H1 (cell line): Measurements from ENCODE around the gene CLN5. TPM values are rescaled to one million over a fixed set of nuclear protein-coding genes. Genes with fewer than 3 reads are reported as not detected.

Source experiments
- CTCF ChIA-PET: fragments of 300-600 bp; sonication (Branson Sonifier 250); formaldehyde crosslinking; loops from one replicate; lab custom pipeline; 2021; ENCODE audit not compliant: partially characterized antibody; lab: Charles Lee
- POLR2A ChIA-PET: fragments of 300-600 bp; sonication (Branson Sonifier 250); formaldehyde crosslinking; loops from one replicate; lab custom pipeline; 2021; ENCODE audit warnings: inconsistent platforms; ENCODE audit not compliant: partially characterized antibody; lab: Charles Lee
- DNase-seq, 2 experiments: peaks; one replicate each; pipeline versions ENCODE4 v3.0.0 to v3.0.0-alpha.2; 2010 to 2022; ENCODE audit warnings: low spot score in 2 of 2, low read depth in 1 of 2, mixed read lengths in 1 of 2
- FAIRE-seq: peaks from 2 replicates; lab custom pipeline; 2011; peaks lifted over from hg19 to GRCh38; lab: Jason Lieb, UNC
- H2AFZ ChIP-seq: 2 replicates; pipeline ENCODE4 v1.8.1; 2012; ENCODE audit warnings: low read length, inconsistent platforms
- H2AK5ac ChIP-seq: 2 replicates; pipeline ENCODE4 v1.6.1; 2013; ENCODE audit warnings: low read depth, low read length
- H2BK120ac ChIP-seq: replicated peaks from 2 replicates; pipeline ENCODE3; 2013; ENCODE audit warnings: low read depth, low read length, inconsistent platforms
- H2BK12ac ChIP-seq: 2 replicates; pipeline ENCODE4 v1.6.1; 2013; ENCODE audit warnings: low read depth, low read length
- H2BK15ac ChIP-seq: 2 replicates; pipeline ENCODE4 v1.6.1; 2013; ENCODE audit warnings: low read length
- H2BK20ac ChIP-seq: 2 replicates; pipeline ENCODE4 v1.6.1; 2013; ENCODE audit warnings: low read length
- H2BK5ac ChIP-seq: 2 replicates; pipeline ENCODE4 v1.6.1; 2013; ENCODE audit warnings: low read depth, low read length
- H3K14ac ChIP-seq: 2 replicates; pipeline ENCODE4 v1.6.1; 2013; ENCODE audit warnings: inconsistent platforms; ENCODE audit not compliant: insufficient read length
- H3K18ac ChIP-seq: 2 replicates; pipeline ENCODE4 v1.6.1; 2013; ENCODE audit warnings: low read length; ENCODE audit errors: extremely low read depth
- H3K23ac ChIP-seq: 2 replicates; pipeline ENCODE4 v1.6.1; 2013; ENCODE audit warnings: inconsistent platforms; ENCODE audit not compliant: insufficient read length
- H3K23me2 ChIP-seq: 2 replicates; pipeline ENCODE4 v1.6.1; 2013; ENCODE audit warnings: low read depth, low read length
- H3K27ac ChIP-seq: 2 replicates; pipeline ENCODE4 v1.6.1; 2011; ENCODE audit warnings: low read depth, low read length, inconsistent platforms
- H3K27me3 ChIP-seq, 4 experiments: replicated peaks in 1 of 4; 1 replicate in 1 of 4; 2 replicates in 3 of 4; pipeline versions ENCODE4 v1.6.1 to v1.8.1; 2011 to 2013; ENCODE audit warnings: low read length in 3 of 4, mild to moderate bottlenecking in 3 of 4, inconsistent platforms in 2 of 4, mixed read lengths in 2 of 4, moderate library complexity in 1 of 4; ENCODE audit not compliant: control insufficient read depth in 3 of 4, insufficient read depth in 3 of 4; ENCODE audit errors: extremely low read depth in 1 of 4
- H3K36me3 ChIP-seq, 4 experiments: 2 replicates each; pipeline versions ENCODE4 v1.6.1 to v1.8.1; 2011 to 2013; ENCODE audit warnings: mild to moderate bottlenecking in 4 of 4, low read length in 3 of 4, moderate library complexity in 2 of 4, control low read depth in 1 of 4, inconsistent platforms in 1 of 4; ENCODE audit not compliant: insufficient read depth in 4 of 4, control insufficient read depth in 2 of 4
- H3K4ac ChIP-seq: replicated peaks from 2 replicates; pipeline ENCODE3; 2013; ENCODE audit warnings: low read length, low read depth, mixed read lengths, inconsistent platforms; ENCODE audit not compliant: insufficient read length
- H3K4me1 ChIP-seq, 4 experiments: replicated peaks in 1 of 4; 1 replicate in 1 of 4; 2 replicates in 3 of 4; pipeline versions ENCODE4 v1.6.1 to v1.8.1; 2011 to 2013; ENCODE audit warnings: low read length in 3 of 4, inconsistent platforms in 2 of 4, mixed read lengths in 1 of 4; ENCODE audit not compliant: insufficient read depth in 4 of 4, control insufficient read depth in 3 of 4
- H3K4me2 ChIP-seq, 2 experiments: 2 replicates each; pipeline versions ENCODE4 v1.6.1 to v1.8.1; 2011 to 2013; ENCODE audit warnings: low read depth in 2 of 2, low read length in 2 of 2, control low read depth in 1 of 2, inconsistent platforms in 1 of 2, mild to moderate bottlenecking in 1 of 2; ENCODE audit not compliant: insufficient read depth in 1 of 2
- H3K4me3 ChIP-seq, 4 experiments: fragments of 200-600, 300-600 bp in 1 of 4; sonication (generic), shearing (Covaris generic), sonication (Bioruptor Twin) in 1 of 4; 2 replicates each; pipeline versions ENCODE4 v1.5.1 to v1.8.1; 2011 to 2016; ENCODE audit warnings: low read length in 4 of 4, low read depth in 3 of 4, control low read depth in 2 of 4, inconsistent platforms in 2 of 4, mild to moderate bottlenecking in 2 of 4, mixed read lengths in 1 of 4, moderate library complexity in 1 of 4; ENCODE audit not compliant: insufficient read depth in 2 of 4; ENCODE audit errors: extremely low read depth in 1 of 4
- H3K56ac ChIP-seq: replicated peaks from 2 replicates; pipeline ENCODE3; 2013; ENCODE audit warnings: low read depth, mild to moderate bottlenecking, mixed read lengths, low read length, inconsistent platforms; ENCODE audit not compliant: insufficient read length
- H3K79me1 ChIP-seq: 2 replicates; pipeline ENCODE4 v1.6.1; 2013; ENCODE audit warnings: low read depth, low read length, control low read depth
- H3K79me2 ChIP-seq, 2 experiments: 2 replicates each; pipeline versions ENCODE4 v1.6.1 to v1.8.1; 2012 to 2013; ENCODE audit warnings: low read length in 2 of 2, mild to moderate bottlenecking in 2 of 2, inconsistent platforms in 1 of 2; ENCODE audit not compliant: insufficient read depth in 2 of 2, control insufficient read depth in 1 of 2
- H3K9ac ChIP-seq, 4 experiments: replicated peaks in 1 of 4; 1 replicate in 1 of 4; 2 replicates in 3 of 4; pipeline versions ENCODE4 v1.6.1 to v1.8.1; 2011 to 2013; ENCODE audit warnings: low read depth in 3 of 4, low read length in 3 of 4, control low read depth in 2 of 4, mild to moderate bottlenecking in 2 of 4, moderate library complexity in 2 of 4, inconsistent platforms in 1 of 4; ENCODE audit errors: extremely low read depth in 1 of 4
- H3K9me3 ChIP-seq, 2 experiments: 2 replicates each; pipeline versions ENCODE4 v1.6.1 to v1.8.1; 2012 to 2013; ENCODE audit warnings: mild to moderate bottlenecking in 2 of 2, moderate library complexity in 2 of 2, control low read depth in 1 of 2, inconsistent platforms in 1 of 2, low read depth in 1 of 2, low read length in 1 of 2, mixed read lengths in 1 of 2; ENCODE audit not compliant: insufficient read depth in 2 of 2
- H4K20me1 ChIP-seq, 2 experiments: replicated peaks in 1 of 2; 2 replicates each; pipeline versions ENCODE3 to v1.8.1; 2011 to 2013; ENCODE audit warnings: inconsistent platforms in 2 of 2, low read length in 2 of 2, mild to moderate bottlenecking in 1 of 2; ENCODE audit not compliant: insufficient read depth in 2 of 2, control insufficient read depth in 1 of 2
- H4K5ac ChIP-seq: 2 replicates; pipeline ENCODE4 v1.6.1; 2013; ENCODE audit warnings: low read length, low read depth, mixed read lengths, inconsistent platforms; ENCODE audit not compliant: insufficient read length
- H4K8ac ChIP-seq: 2 replicates; pipeline ENCODE4 v1.8.0; 2013; ENCODE audit warnings: mild to moderate bottlenecking, moderate library complexity, low read length, inconsistent platforms; ENCODE audit not compliant: insufficient read depth; ENCODE audit errors: extremely low read depth
- H4K91ac ChIP-seq: replicated peaks from 2 replicates; pipeline ENCODE3; 2013; ENCODE audit warnings: low read length, mixed read lengths, inconsistent platforms; ENCODE audit not compliant: insufficient read length
- ATF2 ChIP-seq: IDR thresholded peaks from 2 replicates; pipeline ENCODE4 v1.6.1; 2012; ENCODE audit warnings: low read length, inconsistent platforms
- BACH1 ChIP-seq: IDR thresholded peaks from 2 replicates; pipeline ENCODE4 v1.6.1; 2012; ENCODE audit warnings: low read length, improper control_type of control experiment
- EGR1 ChIP-seq: IDR thresholded peaks from 2 replicates; pipeline ENCODE4 v1.6.1; 2011; ENCODE audit warnings: low read depth, low read length, borderline replicate concordance
- NANOG ChIP-seq: IDR thresholded peaks from 2 replicates; pipeline ENCODE4 v1.6.1; 2011; ENCODE audit warnings: low read length, low read depth, mild to moderate bottlenecking, inconsistent platforms; ENCODE audit not compliant: insufficient read depth, poor library complexity, severe bottlenecking
- PHF8 ChIP-seq: fragments of 200-600 bp; sonication (generic); conservative IDR thresholded peaks from 2 replicates; pipeline ENCODE4 v1.7.1; 2012; ENCODE audit warnings: low read depth, mild to moderate bottlenecking, inconsistent platforms, low read length, moderate library complexity
- POLR2A ChIP-seq, 2 experiments: IDR thresholded peaks; 1 replicate in 1 of 2; 2 replicates in 1 of 2; pipeline ENCODE4 v1.6.1; 2011; ENCODE audit warnings: low read depth in 2 of 2, low read length in 2 of 2, mild to moderate bottlenecking in 2 of 2; ENCODE audit errors: control extremely low read depth in 1 of 2
- SP2 ChIP-seq: IDR thresholded peaks from 2 replicates; pipeline ENCODE4 v1.6.1; 2012; ENCODE audit warnings: mild to moderate bottlenecking, low read length, inconsistent platforms
- SP4 ChIP-seq: IDR thresholded peaks from 2 replicates; pipeline ENCODE4 v1.6.1; 2012; ENCODE audit warnings: low read length, inconsistent platforms
- TBP ChIP-seq: IDR thresholded peaks from 2 replicates; pipeline ENCODE4 v1.6.1; 2011; ENCODE audit warnings: low read depth, low read length, improper control_type of control experiment
- WGBS, 2 experiments: shearing (Covaris generic) in 1 of 2; methylation state at CpG; one replicate each; pipeline versions ENCODE4 v1.1.6 to v1.1.7; 2013 to 2015; ENCODE audit warnings: low lambda C conversion rate in 2 of 2, mixed read lengths in 2 of 2, inconsistent platforms in 1 of 2, low coverage in 1 of 2, missing lambda C conversion rate in 1 of 2; ENCODE audit not compliant: insufficient replicate concordance in 2 of 2, insufficient coverage in 1 of 2, insufficient read length in 1 of 2; ENCODE audit errors: extremely low coverage in 1 of 2, missing lambda C conversion rate in 1 of 2; 5-methylcytosine and 5-hydroxymethylcytosine counted together
- polyA plus RNA-seq, 7 experiments: library from polyadenylated mRNA; depleted of rRNA in 3 of 7; stranded (reverse) in 5 of 7; unstranded in 2 of 7; fragments of >200 nt in 5 of 7; fragments of 200-250 nt in 2 of 7; gene quantifications; 1 replicate in 5 of 7; 2 replicates in 1 of 7; 4 replicates in 1 of 7; pipeline versions ENCODE4 v1.2.1 to v1.2.3, GENCODE V29; 2011 to 2013; ENCODE audit warnings: missing spikeins in 2 of 7, mixed read lengths in 2 of 7
- total RNA-seq: library from RNA; stranded (reverse); fragmentation: NEBNext Ultra II Directional; extraction: Animal tissue kit (Norgen Biotek cat#: 25700); gene quantifications from 2 replicates; pipeline ENCODE4 v1.2.1, GENCODE V29; 2021

The CLN5 gene
- total and polyA plus RNA-seq, 2 of the 8 experiments (the other 6 are each of a cell fraction or from before 2014, with no cell fraction given) = 5.3 to 10.1 TPM

- WGBS, 2 experiments = 95% methylated on average over 2 of the region's 2 CpGs; no CpG with 5 or more reads in 1 of the 2 experiments
- H3K79me1 ChIP-seq = no peaks in the 10 kb centered on the region
- no peak overlapping the region for H2AFZ ChIP-seq
- H2BK120ac ChIP-seq = no peak overlapping the region
- no peak for TF ChIP-seq SP2
- TF ChIP-seq TBP = no peak
- no peak for TF ChIP-seq POLR2A (IDR thresholded peaks at IDR 0.05; ENCODE audit: control extremely low read depth in 1 of 2, low read depth in 2 of 2, low read length in 2 of 2)
- no peak for TF ChIP-seq PHF8
- no peak for TF ChIP-seq ATF2
- TF ChIP-seq SP4 = no peak
- TF ChIP-seq EGR1 = no peak
- no peak for TF ChIP-seq BACH1
- no peak for TF ChIP-seq NANOG
- H3K23ac ChIP-seq = no peak overlapping the region
- no peak overlapping the region for H3K4me3 ChIP-seq
- H4K91ac ChIP-seq = no peak overlapping the region
- H4K8ac ChIP-seq = no peak overlapping the region
- no peak overlapping the region for H2AK5ac ChIP-seq
- H2BK5ac ChIP-seq = no peak overlapping the region
- H3K27ac ChIP-seq = no peak overlapping the region
- H3K56ac ChIP-seq = no peak overlapping the region
- no peak overlapping the region for H3K14ac ChIP-seq
- no peak overlapping the region for H4K5ac ChIP-seq
- FAIRE-seq (no peak), DNase-seq (no peak)
- CTCF ChIA-PET = interaction anchor here (1.0 to 1.8 kb wide), 4 partner anchors 9 to 29 kb away, joined by 3 to 4 read pairs (median 3); no protein-coding TSS in a partner anchor
- H3K79me2 ChIP-seq = no peaks in the 10 kb centered on the region; a peak in 2 of 4 replicates
- no peak overlapping the region for H3K9ac ChIP-seq
- no peak overlapping the region for H2BK20ac ChIP-seq
- no peaks in the 10 kb centered on the region for H3K27me3 ChIP-seq
- no peak overlapping the region for H3K4ac ChIP-seq
- POLR2A ChIA-PET = no interaction called here
- peaks cover 0 to 4% of the 10 kb centered on the region in 2 experiments for H4K20me1 ChIP-seq
- no peak overlapping the region for H2BK12ac ChIP-seq
- H3K36me3 ChIP-seq = peaks cover 6 to 59% (median 22%) of the 10 kb centered on the region in 4 experiments; a peak in 6 of 8 replicates
- H2BK15ac ChIP-seq = no peak overlapping the region
- H3K9me3 ChIP-seq = no peaks in the 10 kb centered on the region
- H3K23me2 ChIP-seq = no peaks in the 10 kb centered on the region
- no peaks in the 10 kb centered on the region for H3K4me1 ChIP-seq
- H3K18ac ChIP-seq = no peak overlapping the region
- H3K4me2 ChIP-seq = no peak overlapping the region
Measured at GRCh38 chr13:77009011-77009410, 17.1 kb downstream of the CLN5 start.
